Activated T-helper 2 cell treated with anti-CD3 and anti-CD28 coated beads, Interferon-gamma antibody, Interleukin-2, Interleukin-4, amounts not matched to agents 10 μg/mL and 5 μg/mL and 100 μg/mL, durations not matched to agents 14 hours and 24 hours and 36 hours (primary cell): ENCODE data around the gene PDXK. TPM values are rescaled to one million over a fixed set of nuclear protein-coding genes. Genes with fewer than 3 reads are reported as not detected.

Experiments
- DNase-seq: peaks from one replicate; pipeline ENCODE4 v3.0.0; 2021; ENCODE audit warnings: low spot score
- H3K27ac Mint-ChIP-seq: one replicate; pipeline ENCODE4 v1.8.0; 2021; ENCODE audit warnings: mixed read lengths
- H3K27me3 Mint-ChIP-seq: one replicate; pipeline ENCODE4 v1.8.0; 2021; ENCODE audit warnings: low read depth, mixed read lengths
- H3K36me3 Mint-ChIP-seq: one replicate; pipeline ENCODE4 v1.8.0; 2021; ENCODE audit warnings: low read depth, mixed read lengths
- H3K4me1 Mint-ChIP-seq: one replicate; pipeline ENCODE4 v1.8.0; 2021; ENCODE audit warnings: low read depth, mixed read lengths
- H3K4me3 Mint-ChIP-seq: one replicate; pipeline ENCODE4 v1.8.0; 2021; ENCODE audit warnings: low read depth, mild to moderate bottlenecking, moderate library complexity, mixed read lengths
- H3K9me3 Mint-ChIP-seq: one replicate; pipeline ENCODE4 v1.8.0; 2021; ENCODE audit warnings: mixed read lengths
- intact Hi-C: fragments of 100-400 bp; cut with micrococcal nuclease; formaldehyde crosslinking; loops from one replicate; pipeline ENCODE4 v1.15.1; 2023
- total RNA-seq: library from RNA; stranded (reverse); gene quantifications from 2 replicates; pipeline ENCODE4 v1.2.3, GENCODE V29; 2022

Gene PDXK
- total RNA-seq, 1 donor from 2014 or later: 124 TPM

DNA sequence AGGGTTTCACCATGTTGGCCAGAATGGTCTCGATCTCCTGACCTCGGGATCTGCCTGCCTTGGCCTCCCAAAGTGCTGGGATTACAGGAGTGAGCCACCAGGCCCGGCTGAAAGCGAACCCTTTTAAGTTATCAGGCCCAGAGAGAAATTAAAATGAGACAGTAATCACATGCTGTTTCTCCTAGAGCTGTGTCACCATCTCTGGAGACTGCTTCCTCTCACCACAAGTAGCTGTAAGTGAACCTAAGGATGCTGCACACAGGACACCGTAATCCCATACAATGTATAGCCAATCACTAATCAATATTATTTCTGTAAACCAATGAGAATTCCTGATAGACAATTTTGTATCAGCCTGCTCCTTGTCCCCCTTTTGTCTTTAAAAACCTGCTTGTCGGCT, 62.9 kb downstream of the PDXK start:
- H3K27ac Mint-ChIP-seq: peak overlapping the region; percentile 72
- intact Hi-C loops: loop anchor here (5.0 kb wide), 1 partner anchor 120 kb away; no protein-coding TSS in a partner anchor
- no peak for DNase-seq
- H3K4me1 Mint-ChIP-seq: peaks cover 48% of the 10 kb centered on the region
- no peaks in the 10 kb centered on the region for H3K27me3 Mint-ChIP-seq
- no peak overlapping the region for H3K4me3 Mint-ChIP-seq
- H3K36me3 Mint-ChIP-seq: no peaks in the 10 kb centered on the region
- no peaks in the 10 kb centered on the region for H3K9me3 Mint-ChIP-seq

- no peaks in the 10 kb centered on the region for H3K9me3 Mint-ChIP-seq
- DNase-seq: no peak
- no peak overlapping the region for H3K4me3 Mint-ChIP-seq
- no peaks in the 10 kb centered on the region for H3K36me3 Mint-ChIP-seq
- peaks cover 46% of the 10 kb centered on the region for H3K4me1 Mint-ChIP-seq
- intact Hi-C loops: loop anchor here (5.0 kb wide), 1 partner anchor 120 kb away; no protein-coding TSS in a partner anchor
- H3K27ac Mint-ChIP-seq: peak overlapping the region; percentile 72
- H3K27me3 Mint-ChIP-seq: no peaks in the 10 kb centered on the region
Measured at GRCh38 chr21:43782431-43783097, 63.6 kb downstream of the PDXK start.

- H3K9me3 Mint-ChIP-seq: no peaks in the 10 kb centered on the region
- peaks cover 44% of the 10 kb centered on the region for H3K4me1 Mint-ChIP-seq
- no peaks in the 10 kb centered on the region for H3K36me3 Mint-ChIP-seq
- intact Hi-C loops: loop anchor here (5.0 kb wide), 1 partner anchor 121 kb away; no protein-coding TSS in a partner anchor
- no peaks in the 10 kb centered on the region for H3K27me3 Mint-ChIP-seq
- no peak for DNase-seq
- peak overlapping the region; percentile 72 for H3K27ac Mint-ChIP-seq
- H3K4me3 Mint-ChIP-seq: no peak overlapping the region
Measured at GRCh38 chr21:43783098-43783700, 64.3 kb downstream of the PDXK start.

DNA sequence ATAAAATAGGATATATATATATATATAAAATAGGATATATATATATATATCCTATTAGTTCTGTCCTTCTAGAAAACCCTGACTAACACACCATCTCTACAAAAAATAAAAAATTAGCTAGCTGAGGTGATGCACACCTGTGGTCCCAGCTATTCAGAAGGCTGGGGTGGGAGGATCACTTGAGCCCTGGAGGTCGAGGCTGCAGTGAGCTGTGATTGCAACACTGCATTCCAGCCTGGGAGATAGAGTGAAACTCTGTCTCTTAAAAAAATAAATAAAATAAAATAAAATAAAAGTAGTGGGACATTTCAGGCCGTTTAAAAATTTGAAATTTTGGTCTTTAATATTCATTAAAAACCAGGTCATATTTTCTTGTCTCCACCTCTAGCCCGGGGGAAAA, 66.2 kb downstream of the PDXK start:
- intact Hi-C loops: no loop called here
- H3K36me3 Mint-ChIP-seq: peaks cover 4% of the 10 kb centered on the region
- H3K27me3 Mint-ChIP-seq: no peaks in the 10 kb centered on the region
- no peak overlapping the region for H3K27ac Mint-ChIP-seq
- DNase-seq: no peak
- no peaks in the 10 kb centered on the region for H3K9me3 Mint-ChIP-seq
- H3K4me3 Mint-ChIP-seq: no peak overlapping the region
- H3K4me1 Mint-ChIP-seq: peaks cover 33% of the 10 kb centered on the region

DNA sequence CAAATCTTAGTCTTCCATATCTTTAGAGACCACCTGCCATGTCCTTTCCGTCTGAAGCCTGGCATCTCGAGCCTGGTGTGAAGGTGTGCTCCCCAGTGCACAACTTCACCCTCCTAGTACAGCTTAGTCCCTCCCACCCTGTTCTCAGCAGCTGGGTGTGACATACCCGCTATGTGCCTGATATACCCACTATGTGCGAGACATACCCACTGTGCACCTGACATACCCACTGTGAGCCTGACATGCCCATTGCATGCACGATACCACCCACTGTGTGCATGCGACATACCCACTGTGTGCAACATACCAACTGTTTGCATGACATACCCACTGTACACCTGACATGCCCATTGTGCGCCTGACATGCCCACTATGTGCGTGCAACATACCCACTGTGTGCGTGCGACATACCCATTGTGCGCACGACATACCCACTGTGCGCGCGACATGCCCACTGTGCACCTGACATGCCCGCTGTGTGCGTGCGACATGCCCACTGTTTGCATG, 67.4 kb downstream of the PDXK start:
- no peak overlapping the region for H3K4me3 Mint-ChIP-seq
- H3K4me1 Mint-ChIP-seq: peaks cover 35% of the 10 kb centered on the region
- intact Hi-C loops: no loop called here
- no peaks in the 10 kb centered on the region for H3K9me3 Mint-ChIP-seq
- no peak overlapping the region for H3K27ac Mint-ChIP-seq
- no peak for DNase-seq
- peaks cover 15% of the 10 kb centered on the region for H3K36me3 Mint-ChIP-seq
- no peaks in the 10 kb centered on the region for H3K27me3 Mint-ChIP-seq

- no peak overlapping the region for H3K4me3 Mint-ChIP-seq
- DNase-seq: no peak
- H3K27ac Mint-ChIP-seq: no peak overlapping the region
- H3K9me3 Mint-ChIP-seq: no peaks in the 10 kb centered on the region
- H3K36me3 Mint-ChIP-seq: peaks cover 19% of the 10 kb centered on the region
- H3K27me3 Mint-ChIP-seq: no peaks in the 10 kb centered on the region
- peaks cover 37% of the 10 kb centered on the region for H3K4me1 Mint-ChIP-seq
- intact Hi-C loops: no loop called here
Measured at GRCh38 chr21:43786807-43787440, 68.0 kb downstream of the PDXK start.

DNA sequence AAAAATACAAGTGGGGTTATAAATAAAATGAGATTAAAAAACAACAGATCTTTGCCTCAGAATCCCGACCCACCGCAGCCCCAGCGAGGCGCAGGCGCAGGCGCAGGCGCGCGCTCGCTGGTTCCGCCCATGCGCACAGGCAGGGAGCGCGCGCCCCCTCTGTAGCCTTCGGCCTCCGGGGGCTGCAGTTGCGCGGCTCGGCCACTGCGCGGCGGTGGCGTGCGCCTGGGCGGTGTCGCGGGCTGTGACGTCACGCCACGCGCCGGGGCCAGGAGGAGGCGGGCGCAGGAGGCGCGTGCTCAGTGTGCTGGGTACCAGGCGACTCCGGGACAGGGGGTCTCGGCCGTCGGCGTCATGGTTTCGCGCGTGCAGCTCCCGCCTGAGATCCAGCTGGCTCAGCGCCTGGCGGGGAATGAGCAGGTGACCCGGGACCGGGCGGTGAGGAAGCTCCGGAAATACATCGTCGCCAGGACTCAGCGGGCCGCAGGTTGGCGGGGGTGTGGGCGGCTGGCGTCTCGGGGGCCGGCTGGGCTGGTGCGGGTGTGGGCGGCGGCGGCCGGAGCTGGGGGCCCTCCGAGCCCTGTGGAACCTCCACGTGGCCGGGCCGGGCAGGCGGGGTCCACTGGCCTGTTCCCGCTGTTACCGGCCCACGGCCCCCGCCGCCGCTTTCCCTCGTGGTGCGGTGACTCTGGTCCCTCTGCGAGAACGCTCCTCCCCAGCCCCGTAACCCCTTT, 70.5 kb downstream of the PDXK start, which contains the start of gene RRP1:
Gene RRP1 (plus strand): TSS at position 302 of the 734 bp plus-strand sequence. CDS start 53 bp downstream, at position 355.
- Mint-ChIP-seq H3K27ac (peak within 1 kb of the TSS; percentile 94), H3K4me3 (peak within 1 kb of the TSS; percentile 98), H3K36me3 (peaks cover 40% of the 10 kb centered on the region), H3K4me1 (peaks cover 21% of the 10 kb centered on the region), H3K9me3 (no peaks in the 10 kb centered on the region), H3K27me3 (no peaks in the 10 kb centered on the region)
- DNase-seq: peak; percentile 93
- intact Hi-C loops: loop anchor here (1.0 kb wide), 1 partner anchor 70 kb away; the partner anchor contains the start of gene PDXK

DNA sequence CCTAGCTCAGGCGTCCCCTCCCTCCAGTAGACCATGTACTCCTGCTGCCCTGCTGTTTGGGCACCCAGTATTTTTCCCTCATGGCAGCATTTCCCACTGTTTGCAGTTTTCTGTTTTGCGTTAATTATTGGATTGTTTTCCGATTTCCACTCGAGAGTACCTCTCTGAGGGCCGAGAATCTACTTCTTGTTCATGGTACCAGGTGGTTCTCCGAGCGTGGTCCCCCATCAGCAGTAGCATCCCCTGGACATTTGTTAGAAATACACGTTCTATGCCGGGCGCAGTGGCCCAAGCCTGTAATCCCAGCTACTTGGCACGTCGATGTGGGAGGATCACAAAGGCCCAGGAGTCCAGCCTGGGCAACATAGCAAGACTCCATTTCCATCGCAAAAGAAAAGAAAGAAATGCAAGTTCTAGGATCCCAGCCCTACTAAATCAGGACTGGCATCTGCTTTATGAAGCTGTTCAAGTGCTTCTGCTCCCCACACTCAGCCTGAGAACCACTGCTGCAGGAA, 71.1 kb downstream of the PDXK start:
- Mint-ChIP-seq H3K4me3 (peak overlapping the region; percentile 98), H3K36me3 (peaks cover 44% of the 10 kb centered on the region), H3K4me1 (peaks cover 20% of the 10 kb centered on the region), H3K9me3 (no peaks in the 10 kb centered on the region), H3K27ac (peak overlapping the region; percentile 94), H3K27me3 (no peaks in the 10 kb centered on the region)
- DNase-seq: no peak
- intact Hi-C loops: no loop called here

DNA sequence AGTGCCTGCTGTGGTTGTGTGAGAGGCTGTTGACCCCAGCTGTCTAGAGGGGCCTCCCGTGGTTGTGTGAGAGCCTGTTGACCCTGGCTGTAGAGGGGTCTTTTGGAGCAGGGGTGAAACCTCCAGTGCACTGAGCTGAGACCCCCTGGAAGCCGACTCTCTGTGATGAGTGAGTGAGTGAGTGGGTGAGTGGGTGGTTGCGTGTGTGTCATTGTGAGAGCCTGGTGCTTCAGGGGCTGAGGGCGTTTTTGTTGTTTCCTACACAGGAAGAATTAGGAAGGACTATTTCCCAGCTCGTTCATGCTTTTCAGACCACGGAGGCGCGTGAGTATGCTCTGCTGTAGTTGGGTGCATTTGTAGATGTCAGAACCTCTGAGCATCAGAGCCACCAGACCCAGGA, 73.5 kb downstream of the PDXK start:
- intact Hi-C loops: no loop called here
- H3K27ac Mint-ChIP-seq: peak overlapping the region; percentile 43
- H3K4me1 Mint-ChIP-seq: peaks cover 20% of the 10 kb centered on the region
- no peak overlapping the region for H3K4me3 Mint-ChIP-seq
- H3K27me3 Mint-ChIP-seq: no peaks in the 10 kb centered on the region
- no peak for DNase-seq
- peaks cover 67% of the 10 kb centered on the region for H3K36me3 Mint-ChIP-seq
- H3K9me3 Mint-ChIP-seq: no peaks in the 10 kb centered on the region

- H3K9me3 Mint-ChIP-seq: no peaks in the 10 kb centered on the region
- H3K27me3 Mint-ChIP-seq: no peaks in the 10 kb centered on the region
- H3K4me3 Mint-ChIP-seq: no peak overlapping the region
- peaks cover 20% of the 10 kb centered on the region for H3K4me1 Mint-ChIP-seq
- peaks cover 74% of the 10 kb centered on the region for H3K36me3 Mint-ChIP-seq
- no peak overlapping the region for H3K27ac Mint-ChIP-seq
- no peak for DNase-seq
- intact Hi-C loops: no loop called here
Measured at GRCh38 chr21:43793243-43793642, 74.3 kb downstream of the PDXK start.

GRCh38 chr21:43794311-43794710, 75.4 kb downstream of the PDXK start:
- H3K4me1 Mint-ChIP-seq: peaks cover 20% of the 10 kb centered on the region
- H3K27ac Mint-ChIP-seq: no peak overlapping the region
- H3K9me3 Mint-ChIP-seq: no peaks in the 10 kb centered on the region
- no peak for DNase-seq
- no peak overlapping the region for H3K4me3 Mint-ChIP-seq
- intact Hi-C loops: no loop called here
- peaks cover 83% of the 10 kb centered on the region for H3K36me3 Mint-ChIP-seq
- no peaks in the 10 kb centered on the region for H3K27me3 Mint-ChIP-seq

DNA sequence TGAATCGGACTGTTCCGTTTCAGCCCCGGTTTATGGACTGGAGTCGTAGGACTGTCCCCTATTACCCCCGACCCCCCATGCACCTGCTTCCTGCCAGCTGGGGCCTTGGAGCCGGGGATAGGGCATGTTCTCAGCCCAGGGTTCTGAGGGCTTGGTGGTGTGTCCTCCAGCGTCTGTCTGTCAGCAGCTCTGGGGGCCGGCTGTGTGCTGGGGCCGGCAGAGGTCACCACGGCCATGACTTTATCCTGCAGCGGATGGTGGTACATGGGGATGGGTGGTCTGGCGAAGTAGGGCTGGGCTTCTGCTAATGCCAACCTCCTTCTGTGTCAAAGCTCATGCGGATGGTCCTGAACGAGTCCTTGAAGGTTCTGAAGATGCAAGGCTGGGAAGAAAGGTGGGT, 75.9 kb downstream of the PDXK start:
- no peak overlapping the region for H3K27ac Mint-ChIP-seq
- no peaks in the 10 kb centered on the region for H3K27me3 Mint-ChIP-seq
- H3K36me3 Mint-ChIP-seq: peaks cover 82% of the 10 kb centered on the region
- peaks cover 20% of the 10 kb centered on the region for H3K4me1 Mint-ChIP-seq
- no peaks in the 10 kb centered on the region for H3K9me3 Mint-ChIP-seq
- no peak overlapping the region for H3K4me3 Mint-ChIP-seq
- intact Hi-C loops: no loop called here
- no peak for DNase-seq
